ENCODE data around the gene AFAP1.

Gene AFAP1

DNA sequence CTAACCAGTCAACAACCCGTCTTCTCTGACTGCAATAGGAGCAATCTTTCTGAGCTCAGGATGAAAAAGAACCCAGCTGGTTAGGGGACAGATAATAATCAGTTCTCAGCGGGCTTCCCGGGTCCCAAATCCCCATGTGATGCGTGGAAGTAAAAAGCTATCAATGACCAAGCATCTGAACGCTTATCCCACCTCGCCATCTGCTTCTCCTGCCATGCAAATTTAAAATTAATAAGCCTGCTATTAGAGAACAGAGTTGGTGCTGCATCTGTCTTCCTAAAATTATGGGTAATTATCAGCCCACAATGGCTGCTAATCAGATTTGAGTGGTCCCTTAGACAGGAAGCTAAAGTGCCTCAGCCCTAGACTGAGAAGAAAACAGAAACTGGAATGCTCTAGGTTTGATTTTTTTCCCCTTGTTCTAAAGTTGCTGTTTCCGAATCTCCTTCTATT is 37.5 kb downstream of the AFAP1 start:
- H2AFZ ChIP-seq (ENCODE audit: low read length) = no peak overlapping the region
- H4K20me1 ChIP-seq (ENCODE audit: insufficient read depth, low read length, poor library complexity, severe bottlenecking) = no peaks in the 10 kb centered on the region
- no peak overlapping the region for H3K9ac ChIP-seq (ENCODE audit: low read depth, low read length, poor library complexity, severe bottlenecking)
- peaks cover 5% of the 10 kb centered on the region; the same call in 1 of the 2 replicates for H3K9me3 ChIP-seq (ENCODE audit: insufficient read depth, low read depth, low read length)
- H3K4me2 ChIP-seq (ENCODE audit: low read depth, low read length, poor library complexity, severe bottlenecking) = no peak overlapping the region
- TF ChIP-seq, protein P1, sequence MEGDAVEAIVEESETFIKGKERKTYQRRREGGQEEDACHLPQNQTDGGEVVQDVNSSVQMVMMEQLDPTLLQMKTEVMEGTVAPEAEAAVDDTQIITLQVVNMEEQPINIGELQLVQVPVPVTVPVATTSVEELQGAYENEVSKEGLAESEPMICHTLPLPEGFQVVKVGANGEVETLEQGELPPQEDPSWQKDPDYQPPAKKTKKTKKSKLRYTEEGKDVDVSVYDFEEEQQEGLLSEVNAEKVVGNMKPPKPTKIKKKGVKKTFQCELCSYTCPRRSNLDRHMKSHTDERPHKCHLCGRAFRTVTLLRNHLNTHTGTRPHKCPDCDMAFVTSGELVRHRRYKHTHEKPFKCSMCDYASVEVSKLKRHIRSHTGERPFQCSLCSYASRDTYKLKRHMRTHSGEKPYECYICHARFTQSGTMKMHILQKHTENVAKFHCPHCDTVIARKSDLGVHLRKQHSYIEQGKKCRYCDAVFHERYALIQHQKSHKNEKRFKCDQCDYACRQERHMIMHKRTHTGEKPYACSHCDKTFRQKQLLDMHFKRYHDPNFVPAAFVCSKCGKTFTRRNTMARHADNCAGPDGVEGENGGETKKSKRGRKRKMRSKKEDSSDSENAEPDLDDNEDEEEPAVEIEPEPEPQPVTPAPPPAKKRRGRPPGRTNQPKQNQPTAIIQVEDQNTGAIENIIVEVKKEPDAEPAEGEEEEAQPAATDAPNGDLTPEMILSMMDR (conservative IDR thresholded peaks at IDR 0.05; ENCODE audit: low read length) = no peak
- TF ChIP-seq EZH2phosphoT487 (IDR thresholded peaks at IDR 0.05; ENCODE audit: borderline replicate concordance) = no peak
- H3F3A ChIP-seq (ENCODE audit: low read depth) = no peaks in the 10 kb centered on the region
- no peaks in the 10 kb centered on the region for H3K9me2 ChIP-seq (replicated peaks; ENCODE audit: low read depth, low read length)
- H3K4me1 ChIP-seq (ENCODE audit: insufficient read depth, low read length, poor library complexity, severe bottlenecking) = no peaks in the 10 kb centered on the region
- H3K4me3 ChIP-seq (ENCODE audit: low read length, poor library complexity, severe bottlenecking) = no peak overlapping the region
- no peaks in the 10 kb centered on the region for H3K79me2 ChIP-seq (ENCODE audit: insufficient read depth, low read length)
- no peaks in the 10 kb centered on the region for H3K36me3 ChIP-seq (ENCODE audit: insufficient read depth, low read length)
- no peaks in the 10 kb centered on the region for H3K27me3 ChIP-seq (ENCODE audit: insufficient read depth, low read length, poor library complexity, severe bottlenecking)

- Histone ChIP-seq H3K36me3 (ENCODE audit: insufficient read depth, low read length) (no peaks in the 10 kb centered on the region), H3K4me1 (ENCODE audit: insufficient read depth, low read length, poor library complexity, severe bottlenecking) (no peaks in the 10 kb centered on the region), H3K79me2 (ENCODE audit: insufficient read depth, low read length) (no peaks in the 10 kb centered on the region), H3K9me3 (ENCODE audit: insufficient read depth, low read depth, low read length) (peaks cover 7% of the 10 kb centered on the region; the same call in 1 of the 2 replicates), H4K20me1 (ENCODE audit: insufficient read depth, low read length, poor library complexity, severe bottlenecking) (no peaks in the 10 kb centered on the region), H3F3A (ENCODE audit: low read depth) (no peaks in the 10 kb centered on the region), H2AFZ (ENCODE audit: low read length) (no peak overlapping the region), H3K4me2 (ENCODE audit: low read depth, low read length, poor library complexity, severe bottlenecking) (no peak overlapping the region), H3K9me2 (replicated peaks; ENCODE audit: low read depth, low read length) (no peaks in the 10 kb centered on the region), H3K9ac (ENCODE audit: low read depth, low read length, poor library complexity, severe bottlenecking) (no peak overlapping the region), H3K27me3 (ENCODE audit: insufficient read depth, low read length, poor library complexity, severe bottlenecking) (no peaks in the 10 kb centered on the region), H3K4me3 (ENCODE audit: low read length, poor library complexity, severe bottlenecking) (no peak overlapping the region)
- TF ChIP-seq, protein P1 (conservative IDR thresholded peaks at IDR 0.05; ENCODE audit: low read length) = no peak
- no peak for TF ChIP-seq EZH2phosphoT487 (IDR thresholded peaks at IDR 0.05; ENCODE audit: borderline replicate concordance)
These were observed 38.3 kb downstream of the AFAP1 start for GRCh38 chr4:7901311-7901885.

DNA sequence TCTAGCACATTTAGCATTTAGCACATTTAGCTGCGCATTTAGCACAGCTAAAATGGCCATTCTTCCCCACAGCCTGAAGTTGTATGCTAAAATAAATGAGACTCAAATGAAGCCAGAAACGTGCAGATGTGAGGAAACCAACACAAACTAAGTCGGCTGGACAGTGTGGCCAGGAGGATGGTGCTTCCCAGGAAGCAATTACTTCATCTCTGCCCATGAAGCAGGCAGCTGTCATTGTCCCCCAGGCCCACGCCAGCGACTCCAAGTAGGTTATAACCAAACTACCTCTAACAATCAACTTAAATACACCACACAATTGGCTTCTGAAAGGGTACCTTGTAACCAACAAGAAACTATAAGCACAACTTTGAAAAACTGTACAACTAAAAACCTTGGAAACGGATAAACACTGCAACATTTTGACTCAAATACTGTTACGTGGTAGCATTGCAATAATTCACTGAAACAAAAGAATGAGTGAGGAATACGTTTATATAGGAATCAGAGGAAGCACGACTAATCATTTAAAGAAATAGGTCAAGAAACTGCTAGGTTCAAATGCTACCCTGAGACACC is 39.2 kb downstream of the AFAP1 start:
- H3K9me3 ChIP-seq (ENCODE audit: insufficient read depth, low read depth, low read length) = peaks cover 10% of the 10 kb centered on the region; the same call in 1 of the 2 replicates
- H3K4me2 ChIP-seq (ENCODE audit: low read depth, low read length, poor library complexity, severe bottlenecking) = no peak overlapping the region
- H4K20me1 ChIP-seq (ENCODE audit: insufficient read depth, low read length, poor library complexity, severe bottlenecking) = no peaks in the 10 kb centered on the region
- H3K36me3 ChIP-seq (ENCODE audit: insufficient read depth, low read length) = no peaks in the 10 kb centered on the region
- no peak overlapping the region for H3K9ac ChIP-seq (ENCODE audit: low read depth, low read length, poor library complexity, severe bottlenecking)
- TF ChIP-seq, protein P1 (conservative IDR thresholded peaks at IDR 0.05; ENCODE audit: low read length) = no peak
- no peak for TF ChIP-seq EZH2phosphoT487 (IDR thresholded peaks at IDR 0.05; ENCODE audit: borderline replicate concordance)
- H3F3A ChIP-seq (ENCODE audit: low read depth) = no peaks in the 10 kb centered on the region
- H3K79me2 ChIP-seq (ENCODE audit: insufficient read depth, low read length) = no peaks in the 10 kb centered on the region
- no peaks in the 10 kb centered on the region for H3K4me1 ChIP-seq (ENCODE audit: insufficient read depth, low read length, poor library complexity, severe bottlenecking)
- no peak overlapping the region for H2AFZ ChIP-seq (ENCODE audit: low read length)
- H3K9me2 ChIP-seq (replicated peaks; ENCODE audit: low read depth, low read length) = no peaks in the 10 kb centered on the region
- H3K4me3 ChIP-seq (ENCODE audit: low read length, poor library complexity, severe bottlenecking) = no peak overlapping the region
- H3K27me3 ChIP-seq (ENCODE audit: insufficient read depth, low read length, poor library complexity, severe bottlenecking) = no peaks in the 10 kb centered on the region

All from Loucy (cell line).